ENCODE measurements around the gene HNF4A. TPM values are rescaled to one million over a fixed set of nuclear protein-coding genes. Genes with fewer than 3 reads are reported as not detected.

Gene HNF4A
- total and polyA plus RNA-seq, 2 of the 13 experiments (the other 11 are each of a cell fraction or from before 2014, with no cell fraction given), result 80.9 to 169 TPM

GRCh38 chr20:44393608-44394451 is 38.3 kb downstream of the HNF4A start (continued):
- TF ChIP-seq ZMAT3 (CRISPR knock-in tag; conservative IDR thresholded peaks at IDR 0.05) (no peak), ZBTB20 (CRISPR knock-in tag; IDR thresholded peaks at IDR 0.05; ENCODE audit: borderline replicate concordance, low read depth) (no peak), ATAD3A (CRISPR knock-in tag; IDR thresholded peaks at IDR 0.05) (no peak), RAD51 (IDR thresholded peaks at IDR 0.05; ENCODE audit: borderline replicate concordance) (no peak), ZNF441 (CRISPR knock-in tag; IDR thresholded peaks at IDR 0.05; ENCODE audit: borderline replicate concordance) (peak; percentile 36; the same call in 1 of the 2 replicates), NCOA1 (CRISPR knock-in tag; IDR thresholded peaks at IDR 0.05) (no peak), AHR (CRISPR knock-in tag; IDR thresholded peaks at IDR 0.05) (no peak; the same call in 1 of the 2 replicates), ZNF547 (CRISPR knock-in tag; IDR thresholded peaks at IDR 0.05) (peak; percentile 67), MLLT10 (CRISPR knock-in tag; IDR thresholded peaks at IDR 0.05) (no peak), SOX5 (CRISPR knock-in tag; IDR thresholded peaks at IDR 0.05; ENCODE audit: borderline replicate concordance) (no peak), ZNF605 (CRISPR knock-in tag; IDR thresholded peaks at IDR 0.05) (no peak), ZNF367 (CRISPR knock-in tag; IDR thresholded peaks at IDR 0.05; ENCODE audit: borderline replicate concordance) (no peak), THAP9 (CRISPR knock-in tag; IDR thresholded peaks at IDR 0.05; ENCODE audit: borderline replicate concordance) (no peak), ZNF180 (CRISPR knock-in tag; IDR thresholded peaks at IDR 0.05; ENCODE audit: borderline replicate concordance, low read depth) (no peak), ZBTB2 (CRISPR knock-in tag; IDR thresholded peaks at IDR 0.05; ENCODE audit: low read depth) (no peak; the same call in 1 of the 2 replicates), CC2D1A (CRISPR knock-in tag; IDR thresholded peaks at IDR 0.05) (no peak; the same call in 1 of the 2 replicates), PHF20 (CRISPR knock-in tag; IDR thresholded peaks at IDR 0.05) (no peak; the same call in 1 of the 2 replicates), CREB3 (CRISPR knock-in tag; IDR thresholded peaks at IDR 0.05) (no peak), ZNF256 (CRISPR knock-in tag; conservative IDR thresholded peaks at IDR 0.05) (no peak), DNMT3B (CRISPR knock-in tag; conservative IDR thresholded peaks at IDR 0.05) (no peak), ATF5 (CRISPR knock-in tag; IDR thresholded peaks at IDR 0.05; ENCODE audit: low read depth) (0 out of 2 replicates have a peak, but pooled peaks have one; percentile 18), ZC3H13 (CRISPR knock-in tag; IDR thresholded peaks at IDR 0.05) (no peak), ZNF292 (CRISPR knock-in tag; IDR thresholded peaks at IDR 0.05; ENCODE audit: borderline replicate concordance, low read depth) (no peak), RXRB (CRISPR knock-in tag; IDR thresholded peaks at IDR 0.05; ENCODE audit: borderline replicate concordance) (no peak), SNRNP70 (IDR thresholded peaks at IDR 0.05; ENCODE audit: low read depth, low read length) (no peak), ZMYM3 (CRISPR knock-in tag; IDR thresholded peaks at IDR 0.05) (no peak)
